CD4-positive, CD25-positive, alpha-beta regulatory T cell (primary cell): ENCODE data around the gene ASB16. TPM values are rescaled to one million over a fixed set of nuclear protein-coding genes. Genes with fewer than 3 reads are reported as not detected.

Experiments used
- ATAC-seq, 2 donors: fragments of 150-1000 bp; cut with Tn5 transposase; one replicate each; pipeline ENCODE4 v1.10.0; 2021; ENCODE audit warnings: low read depth in 2 of 2, moderate number of reproducible peaks in 2 of 2, moderate library complexity in 1 of 2
- DNase-seq, 3 donors: peaks; one replicate each; pipeline versions ENCODE4 v3.0.0 to v3.0.0-alpha.2; 2012 to 2022; ENCODE audit warnings: mixed read lengths in 1 of 3
- H3K27ac ChIP-seq: one replicate; pipeline ENCODE4 v1.7.0; 2013; ENCODE audit warnings: mild to moderate bottlenecking, low read length; ENCODE audit not compliant: insufficient read depth, poor library complexity, severe bottlenecking
- H3K27me3 ChIP-seq: one replicate; pipeline ENCODE4 v1.7.0; 2013; ENCODE audit warnings: low read length; ENCODE audit not compliant: control insufficient read depth, insufficient read depth
- H3K36me3 ChIP-seq: one replicate; pipeline ENCODE4 v1.7.0; 2013; ENCODE audit warnings: mild to moderate bottlenecking, low read length, moderate library complexity; ENCODE audit not compliant: control insufficient read depth, insufficient read depth
- H3K4me1 ChIP-seq: 2 replicates; pipeline ENCODE4 v1.7.0; 2013; ENCODE audit warnings: mild to moderate bottlenecking, low read length; ENCODE audit not compliant: insufficient read depth, control insufficient read depth, poor library complexity, severe bottlenecking
- H3K4me3 ChIP-seq: one replicate; pipeline ENCODE4 v1.7.0; 2013; ENCODE audit warnings: low read depth, mild to moderate bottlenecking, low read length, moderate library complexity
- H3K9me3 ChIP-seq, 2 experiments: 1 replicate in 1 of 2; 2 replicates in 1 of 2; pipeline ENCODE4 v1.7.0; 2013; ENCODE audit warnings: low read length in 2 of 2, mild to moderate bottlenecking in 1 of 2, moderate library complexity in 1 of 2; ENCODE audit not compliant: control insufficient read depth in 2 of 2
- H3K27ac Mint-ChIP-seq, 3 donors: one replicate each; pipeline ENCODE4 v1.8.0; 2020 to 2022; ENCODE audit warnings: mild to moderate bottlenecking in 3 of 3, mixed read lengths in 3 of 3, moderate library complexity in 2 of 3
- H3K27me3 Mint-ChIP-seq: one replicate; pipeline ENCODE4 v1.8.0; 2022; ENCODE audit warnings: mild to moderate bottlenecking, mixed read lengths
- H3K36me3 Mint-ChIP-seq: one replicate; pipeline ENCODE4 v1.8.0; 2020; ENCODE audit warnings: mixed read lengths
- H3K4me1 Mint-ChIP-seq, 4 donors: one replicate each; pipeline ENCODE4 v1.8.0; 2020 to 2022; ENCODE audit warnings: mixed read lengths in 4 of 4, mild to moderate bottlenecking in 1 of 4
- H3K4me3 Mint-ChIP-seq, 4 donors: one replicate each; pipeline ENCODE4 v1.8.0; 2020 to 2022; ENCODE audit warnings: mild to moderate bottlenecking in 4 of 4, mixed read lengths in 4 of 4, moderate library complexity in 3 of 4
- H3K9me3 Mint-ChIP-seq, 7 donors: one replicate each; pipeline ENCODE4 v1.8.0; 2020 to 2022; ENCODE audit warnings: mixed read lengths in 7 of 7, mild to moderate bottlenecking in 3 of 7, moderate library complexity in 2 of 7
- polyA plus RNA-seq, 4 donors: library from polyadenylated mRNA; unstranded; fragments of 300-500 nt; fragmentation: Illumina TruSeq; gene quantifications; one replicate each; pipeline ENCODE4 v1.2.3, GENCODE V29; 2021
- total RNA-seq: library from RNA; stranded (reverse); gene quantifications from one replicate; pipeline ENCODE4 v1.2.3, GENCODE V29; 2022

The ASB16 gene
- total RNA-seq (not detected), polyA plus RNA-seq (under 1 TPM in 2 of 4 donors, not detected in 2; 0.09 to 0.16 TPM)

GRCh38 chr17:44170499-44171201, at the start of gene ASB16:
Gene ASB16 (plus strand): TSS chr17:44170704. CDS start chr17:44170790, 86 bp downstream.
- H3K36me3 Mint-ChIP-seq = peaks cover 2% of the 10 kb centered on the region
- Histone ChIP-seq H3K27ac (no peak within 1 kb of the TSS), H3K27me3 (no peaks in the 10 kb centered on the region), H3K36me3 (peaks cover 3% of the 10 kb centered on the region), H3K9me3 (no peaks in the 10 kb centered on the region), H3K4me3 (no peak within 1 kb of the TSS), H3K4me1 (no peaks in the 10 kb centered on the region)
- H3K9me3 Mint-ChIP-seq = no peaks in the 10 kb centered on the region
- DNase-seq (no peak), ATAC-seq (no peak)
- H3K4me1 Mint-ChIP-seq = peaks cover 0 to 14% (median 9%) of the 10 kb centered on the region in 4 donors
- H3K27ac Mint-ChIP-seq = peak within 1 kb of the TSS in 1 of 3 donors; percentile 53
- H3K27me3 Mint-ChIP-seq = no peaks in the 10 kb centered on the region
- no peak within 1 kb of the TSS for H3K4me3 Mint-ChIP-seq

GRCh38 chr17:44120851-44121605, 49.5 kb upstream of the ASB16 start:
- Mint-ChIP-seq H3K9me3 (peaks cover 0 to 1% (median 0%) of the 10 kb centered on the region in 7 donors), H3K4me3 (peak overlapping the region in 3 of 4 donors; percentile 91 to 99 (median 92)), H3K27ac (no peak overlapping the region), H3K4me1 (peaks cover 4 to 58% (median 37%) of the 10 kb centered on the region in 4 donors), H3K36me3 (peaks cover 15% of the 10 kb centered on the region), H3K27me3 (peaks cover 12% of the 10 kb centered on the region)
- no peak overlapping the region for H3K27ac ChIP-seq
- DNase-seq (no peak), ATAC-seq (no peak)
- H3K4me3 ChIP-seq = no peak overlapping the region
- H3K9me3 ChIP-seq = no peaks in the 10 kb centered on the region
- peaks cover 29% of the 10 kb centered on the region for H3K4me1 ChIP-seq
- H3K27me3 ChIP-seq = no peaks in the 10 kb centered on the region
- no peaks in the 10 kb centered on the region for H3K36me3 ChIP-seq

GRCh38 chr17:44121997-44122815, 48.3 kb upstream of the ASB16 start:
- peak overlapping the region; percentile 77 for H3K4me3 ChIP-seq
- no peaks in the 10 kb centered on the region for H3K9me3 ChIP-seq
- Mint-ChIP-seq H3K4me1 (peaks cover 4 to 49% (median 30%) of the 10 kb centered on the region in 4 donors), H3K36me3 (peaks cover 6% of the 10 kb centered on the region), H3K27me3 (peaks cover 12% of the 10 kb centered on the region), H3K9me3 (peaks cover 0 to 1% (median 0%) of the 10 kb centered on the region in 7 donors), H3K27ac (peak overlapping the region; percentile 84 to 89 (median 86)), H3K4me3 (peak overlapping the region; percentile 91 to 99 (median 94))
- ATAC-seq (no peak), DNase-seq (no peak)
- no peaks in the 10 kb centered on the region for H3K36me3 ChIP-seq
- no peaks in the 10 kb centered on the region for H3K27me3 ChIP-seq
- H3K27ac ChIP-seq = no peak overlapping the region
- peaks cover 29% of the 10 kb centered on the region for H3K4me1 ChIP-seq

- peak overlapping the region; percentile 84 to 89 (median 86) for H3K27ac Mint-ChIP-seq
- H3K27me3 ChIP-seq = no peaks in the 10 kb centered on the region
- H3K4me3 ChIP-seq = peak overlapping the region; percentile 77
- no peaks in the 10 kb centered on the region for H3K9me3 ChIP-seq
- H3K4me3 Mint-ChIP-seq = peak overlapping the region; percentile 91 to 99 (median 94)
- ATAC-seq = peak in 1 of 2 donors; percentile 3
- peak in 2 of 3 donors; percentile 15 to 28 for DNase-seq
- H3K27ac ChIP-seq = peak overlapping the region; percentile 65
- peaks cover 0 to 1% (median 0%) of the 10 kb centered on the region in 7 donors for H3K9me3 Mint-ChIP-seq
- peaks cover 12% of the 10 kb centered on the region for H3K27me3 Mint-ChIP-seq
- H3K4me1 ChIP-seq = peaks cover 29% of the 10 kb centered on the region
- peaks cover 4 to 47% (median 30%) of the 10 kb centered on the region in 4 donors for H3K4me1 Mint-ChIP-seq
- H3K36me3 ChIP-seq = no peaks in the 10 kb centered on the region
- peaks cover 6% of the 10 kb centered on the region for H3K36me3 Mint-ChIP-seq
Observed at GRCh38 chr17:44122816-44123355, 47.6 kb upstream of the ASB16 start.

- Histone ChIP-seq H3K27me3 (no peaks in the 10 kb centered on the region), H3K36me3 (no peaks in the 10 kb centered on the region), H3K4me1 (peaks cover 29% of the 10 kb centered on the region), H3K4me3 (peak within 1 kb of the TSS; percentile 86), H3K9me3 (no peaks in the 10 kb centered on the region), H3K27ac (peak within 1 kb of the TSS; percentile 77)
- DNase-seq (peak; percentile 93 to 95 (median 94)), ATAC-seq (peak; percentile 94 to 97)
- peak within 1 kb of the TSS; percentile 93 to 99 (median 96) for H3K4me3 Mint-ChIP-seq
- peak within 1 kb of the TSS; percentile 89 to 97 (median 95) for H3K27ac Mint-ChIP-seq
- H3K36me3 Mint-ChIP-seq = peaks cover 4% of the 10 kb centered on the region
- H3K4me1 Mint-ChIP-seq = peaks cover 4 to 43% (median 25%) of the 10 kb centered on the region in 4 donors
- H3K27me3 Mint-ChIP-seq = peaks cover 12% of the 10 kb centered on the region
- H3K9me3 Mint-ChIP-seq = peaks cover 0 to 1% (median 0%) of the 10 kb centered on the region in 7 donors
Observed at GRCh38 chr17:44123356-44124117, 47.0 kb upstream of the ASB16 start, which contains the start of gene HDAC5. Gene HDAC5 (minus strand): TSS chr17:44123641. CDS start chr17:44117515, 6,126 bp downstream.

- ATAC-seq (no peak), DNase-seq (no peak)
- Histone ChIP-seq H3K36me3 (no peaks in the 10 kb centered on the region), H3K27ac (peak overlapping the region; percentile 77), H3K4me3 (peak overlapping the region; percentile 86), H3K9me3 (no peaks in the 10 kb centered on the region), H3K27me3 (no peaks in the 10 kb centered on the region), H3K4me1 (peaks cover 29% of the 10 kb centered on the region)
- peaks cover 0 to 2% (median 0%) of the 10 kb centered on the region in 7 donors for H3K9me3 Mint-ChIP-seq
- H3K4me1 Mint-ChIP-seq = peaks cover 4 to 39% (median 23%) of the 10 kb centered on the region in 4 donors
- peaks cover 12% of the 10 kb centered on the region for H3K27me3 Mint-ChIP-seq
- H3K4me3 Mint-ChIP-seq = peak overlapping the region; percentile 93 to 99 (median 95)
- H3K36me3 Mint-ChIP-seq = no peaks in the 10 kb centered on the region
- H3K27ac Mint-ChIP-seq = peak overlapping the region; percentile 82 to 97 (median 92)
Observed at GRCh38 chr17:44124118-44124438, 46.4 kb upstream of the ASB16 start.
